SK-N-MC (cell line): ENCODE measurements around the gene PCGF1.

Source experiments
- DNase-seq: peaks from one replicate; pipeline ENCODE4 v3.0.0-alpha.2; 2011; ENCODE audit warnings: low read depth, low spot score
- H3K27ac ChIP-seq: fragments of 200-600 bp; sonication (generic); 2 replicates; pipeline ENCODE4 v1.5.1; 2016; ENCODE audit warnings: mixed run types
- H3K36me3 ChIP-seq: fragments of 200-600 bp; sonication (generic); 2 replicates; pipeline ENCODE4 v1.6.1; 2017; ENCODE audit warnings: antibody characterized with exemption, low read length, mixed read lengths; ENCODE audit not compliant: insufficient read depth
- H3K4me3 ChIP-seq: fragments of 200-600 bp; sonication (generic); 2 replicates; pipeline ENCODE4 v1.5.1; 2016
- H3K9ac ChIP-seq: fragments of 200-600 bp; sonication (generic); 2 replicates; pipeline ENCODE4 v1.8.0; 2017; ENCODE audit warnings: mixed run types, mixed read lengths; ENCODE audit not compliant: insufficient read length
- H3K9me3 ChIP-seq: fragments of 200-600 bp; sonication (generic); 2 replicates; pipeline ENCODE4 v1.6.1; 2017; ENCODE audit warnings: low read depth, mild to moderate bottlenecking, antibody characterized with exemption, low read length, moderate library complexity, mixed read lengths
- EZH2 ChIP-seq: fragments of 200-600 bp; sonication (generic); IDR thresholded peaks from one replicate; pipeline ENCODE4 v1.6.1; 2017; ENCODE audit warnings: antibody characterized with exemption
- FOXP2 ChIP-seq: optimal IDR thresholded peaks from 2 replicates; pipeline ENCODE3; 2011; ENCODE audit warnings: mild to moderate bottlenecking, moderate library complexity; ENCODE audit not compliant: insufficient read depth; ENCODE audit errors: extremely low read length, control extremely low read depth
- POLR2AphosphoS5 ChIP-seq: IDR thresholded peaks from 2 replicates; pipeline ENCODE4 v1.6.1; 2012; ENCODE audit warnings: mild to moderate bottlenecking, low read depth, low read length, borderline replicate concordance

Gene PCGF1

DNA sequence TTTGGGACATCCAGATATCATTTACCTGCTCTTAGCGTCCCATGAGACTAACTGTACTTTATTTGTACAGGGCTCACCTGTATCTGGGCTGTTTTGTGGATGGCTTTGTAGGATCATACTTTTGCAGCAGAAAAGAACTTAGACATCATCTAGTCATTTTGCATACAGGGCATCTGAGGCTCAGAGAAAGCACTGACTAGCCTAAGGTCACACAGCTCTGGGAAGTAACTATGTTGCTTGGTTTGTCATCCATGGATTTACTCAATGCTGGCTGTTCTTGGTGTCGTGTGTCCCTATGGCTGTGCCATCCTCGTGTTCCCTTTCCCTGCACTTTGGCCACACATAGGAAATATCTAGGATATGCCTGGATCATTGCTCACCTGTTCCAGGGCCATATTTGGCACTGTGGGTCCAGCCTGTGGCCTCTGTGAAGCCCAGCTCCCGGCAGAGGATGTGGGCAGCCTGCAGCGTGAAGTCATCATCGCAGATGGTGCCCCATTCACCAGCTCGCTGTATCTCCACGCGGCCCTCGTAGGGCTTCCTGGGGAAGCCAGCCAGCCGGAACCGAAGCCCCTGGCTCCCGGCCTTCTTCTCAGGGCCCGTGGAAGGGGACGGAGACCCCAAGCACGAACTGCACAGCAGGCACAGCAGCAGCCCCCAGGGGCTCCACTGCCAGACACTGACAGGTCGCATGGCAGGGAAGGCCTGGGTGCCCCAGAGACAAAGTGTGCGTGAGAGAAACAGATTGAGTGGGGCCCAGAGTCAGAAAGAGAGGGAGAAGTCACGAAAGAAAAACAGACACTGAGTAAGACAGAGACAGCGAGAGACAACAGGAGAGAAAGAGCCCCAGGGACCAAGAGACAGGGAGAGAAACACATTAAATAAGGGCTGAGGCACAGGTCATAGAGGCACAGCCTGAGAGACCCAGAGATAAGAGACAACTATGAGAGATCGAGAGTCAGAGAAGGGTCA is 44.7 kb upstream of the PCGF1 start:
- no peak overlapping the region for H3K4me3 ChIP-seq
- no peak overlapping the region for H3K27ac ChIP-seq
- no peak overlapping the region for H3K9ac ChIP-seq
- TF ChIP-seq EZH2, result no peak
- no peak for TF ChIP-seq POLR2AphosphoS5
- TF ChIP-seq FOXP2, result no peak
- DNase-seq, result no peak
- H3K9me3 ChIP-seq, result no peaks in the 10 kb centered on the region
- H3K36me3 ChIP-seq, result no peaks in the 10 kb centered on the region

DNA sequence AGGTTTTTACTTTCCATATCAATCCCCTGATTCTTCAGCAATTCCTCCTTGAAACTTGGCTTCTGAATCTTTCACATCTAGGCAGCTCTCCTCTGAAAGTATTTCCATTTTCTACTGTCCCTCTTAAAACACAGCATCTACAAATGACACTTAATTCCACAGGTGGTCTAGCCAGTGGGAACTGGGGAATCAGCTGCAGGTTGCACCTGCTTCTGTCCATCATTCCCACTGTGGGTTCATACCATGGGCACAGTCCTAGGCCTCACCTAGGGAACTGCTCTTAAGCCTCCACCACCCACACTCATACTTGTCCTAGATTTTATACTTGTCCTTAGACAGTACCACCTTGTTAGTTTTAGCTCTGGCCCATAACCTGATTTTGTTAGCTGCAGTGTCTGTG is 44.0 kb upstream of the PCGF1 start:
- no peaks in the 10 kb centered on the region for H3K9me3 ChIP-seq
- no peak for DNase-seq
- TF ChIP-seq FOXP2 (no peak), EZH2 (no peak), POLR2AphosphoS5 (no peak)
- no peak overlapping the region for H3K4me3 ChIP-seq
- H3K27ac ChIP-seq, result no peak overlapping the region
- H3K36me3 ChIP-seq, result no peaks in the 10 kb centered on the region
- H3K9ac ChIP-seq, result no peak overlapping the region

DNA sequence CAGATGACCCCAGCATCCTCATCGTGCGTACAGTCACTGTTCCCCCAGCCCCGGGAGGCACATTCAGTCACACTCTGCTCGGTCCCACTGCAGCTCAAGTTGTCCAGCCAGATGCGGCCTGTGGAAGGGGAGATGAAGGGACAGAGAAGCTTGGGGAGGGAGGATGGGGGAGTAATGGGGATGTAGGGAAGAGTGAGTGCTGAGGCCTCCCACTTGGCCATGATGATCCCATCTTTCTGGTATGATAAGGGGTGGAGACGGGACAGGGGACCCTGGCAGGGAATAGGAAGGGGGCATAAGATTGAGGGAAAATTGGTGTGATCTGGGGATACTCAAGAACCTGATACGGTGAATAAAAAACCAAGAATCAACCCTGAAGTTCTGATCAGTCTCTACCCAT is 42.7 kb upstream of the PCGF1 start:
- no peak for TF ChIP-seq FOXP2
- TF ChIP-seq POLR2AphosphoS5, result no peak
- no peak for TF ChIP-seq EZH2
- H3K9me3 ChIP-seq, result no peaks in the 10 kb centered on the region
- no peak overlapping the region for H3K27ac ChIP-seq
- H3K36me3 ChIP-seq, result no peaks in the 10 kb centered on the region
- no peak overlapping the region for H3K4me3 ChIP-seq
- no peak for DNase-seq
- H3K9ac ChIP-seq, result no peak overlapping the region

DNA sequence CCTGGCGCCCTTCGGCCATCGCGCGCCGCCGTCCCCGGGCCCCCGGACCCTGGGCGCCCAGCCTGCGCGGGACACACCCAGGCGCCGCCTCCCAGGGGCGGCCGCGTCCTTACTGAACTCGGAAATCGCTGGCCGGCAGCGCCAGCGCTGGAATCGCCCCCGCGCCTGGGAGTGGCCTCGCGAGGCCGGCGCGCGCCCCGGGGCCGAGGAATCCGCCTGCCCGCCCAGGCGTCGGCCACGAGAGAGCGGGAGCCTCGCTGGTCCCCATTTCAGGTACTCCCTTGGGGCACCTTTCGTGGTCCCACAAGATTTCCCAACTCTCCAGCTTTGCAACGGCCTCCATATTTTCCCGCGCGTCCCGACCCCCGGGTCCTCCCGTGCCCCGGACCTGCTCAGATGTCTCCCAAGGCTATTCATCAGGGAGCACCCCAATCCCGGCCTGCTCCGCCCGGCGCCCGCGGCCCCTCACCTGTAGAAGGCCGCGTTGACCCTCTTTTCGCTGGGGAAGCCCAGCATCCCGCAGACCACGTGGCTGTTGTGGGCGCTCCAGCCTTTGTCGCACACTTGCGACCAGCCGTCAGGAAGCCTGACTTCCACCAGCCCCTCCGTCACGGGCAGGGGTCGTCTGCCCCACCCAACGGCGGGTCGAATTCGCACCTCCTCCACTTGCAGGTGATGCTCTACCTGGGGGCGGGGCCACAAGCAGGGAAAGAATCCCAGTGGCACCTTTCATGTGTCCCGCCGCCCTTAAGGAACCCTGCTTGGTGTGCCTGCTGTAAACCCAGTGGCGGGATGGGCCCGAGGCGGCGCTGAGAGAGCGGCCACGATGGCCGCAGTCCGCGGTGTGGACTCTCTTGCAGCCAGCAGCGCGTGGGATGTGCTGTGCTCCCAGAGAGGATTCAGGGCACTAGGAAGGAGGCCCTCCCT is 41.7 kb upstream of the PCGF1 start:
- no peak for DNase-seq

DNA sequence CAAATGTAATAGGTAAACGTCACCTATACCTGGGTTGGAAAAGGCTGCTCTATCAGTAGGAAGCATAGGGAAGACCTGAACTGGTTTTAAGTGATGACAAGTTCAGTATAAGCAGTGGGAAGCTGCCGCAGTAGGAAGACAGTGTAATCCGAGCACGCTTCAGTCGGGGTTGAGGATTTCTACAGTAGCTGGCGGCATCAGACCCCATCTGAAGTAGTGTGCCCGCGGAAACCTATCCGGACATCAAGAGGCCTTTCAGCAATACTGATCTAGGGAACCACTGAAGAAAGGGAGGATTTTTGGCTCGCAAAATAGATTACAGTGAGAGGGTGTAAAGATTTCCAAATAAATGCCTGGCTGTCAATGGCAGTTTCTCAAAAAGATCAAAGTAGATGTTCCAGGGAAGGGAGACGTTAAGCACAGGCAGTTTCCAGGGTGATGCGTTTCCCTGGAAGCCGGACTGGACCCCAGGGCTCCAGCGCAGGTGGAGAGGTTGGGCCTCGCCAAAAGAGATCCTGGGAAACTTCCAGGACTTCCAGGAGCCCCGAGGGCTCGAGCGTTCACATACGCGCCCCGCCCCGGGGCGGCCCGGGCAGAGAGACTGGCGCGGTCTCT is 40.9 kb upstream of the PCGF1 start:
- H3K36me3 ChIP-seq, result no peaks in the 10 kb centered on the region
- H3K27ac ChIP-seq, result no peak overlapping the region
- no peaks in the 10 kb centered on the region for H3K9me3 ChIP-seq
- H3K9ac ChIP-seq, result peak overlapping the region; percentile 59
- no peak for DNase-seq
- TF ChIP-seq EZH2, result no peak
- peak overlapping the region; percentile 76 for H3K4me3 ChIP-seq

More for the DNA sequence above, 41.7 kb upstream of the PCGF1 start:
- peak overlapping the region; percentile 76 for H3K4me3 ChIP-seq
- H3K36me3 ChIP-seq, result no peaks in the 10 kb centered on the region
- no peaks in the 10 kb centered on the region for H3K9me3 ChIP-seq
- peak overlapping the region; percentile 59 for H3K9ac ChIP-seq
- TF ChIP-seq EZH2 (no peak), POLR2AphosphoS5 (no peak), FOXP2 (no peak)
- H3K27ac ChIP-seq, result no peak overlapping the region

DNA sequence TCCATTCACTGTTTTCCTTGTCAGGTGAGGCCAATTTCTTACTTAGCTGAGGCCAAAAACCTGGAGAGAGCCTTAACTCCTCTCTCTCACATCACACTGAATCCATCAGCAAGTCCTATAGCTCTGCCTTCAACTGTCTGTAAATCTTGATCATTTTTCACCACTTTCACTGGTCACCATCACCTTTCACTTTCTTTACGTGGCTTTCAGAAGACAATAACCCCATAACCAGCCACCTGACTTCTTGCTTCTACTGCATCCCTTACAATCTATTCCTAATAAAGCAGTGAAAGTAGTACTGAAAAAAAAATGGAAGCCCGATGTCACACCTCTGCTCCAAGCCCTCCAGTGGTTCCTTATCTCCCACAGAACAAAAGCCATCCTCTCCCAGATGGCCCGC is 38.5 kb upstream of the PCGF1 start:
- no peak overlapping the region for H3K9ac ChIP-seq
- no peaks in the 10 kb centered on the region for H3K36me3 ChIP-seq
- H3K9me3 ChIP-seq, result no peaks in the 10 kb centered on the region
- DNase-seq, result no peak
- TF ChIP-seq EZH2, result no peak
- TF ChIP-seq POLR2AphosphoS5, result no peak
- TF ChIP-seq FOXP2, result no peak
- no peak overlapping the region for H3K27ac ChIP-seq
- no peak overlapping the region for H3K4me3 ChIP-seq

DNA sequence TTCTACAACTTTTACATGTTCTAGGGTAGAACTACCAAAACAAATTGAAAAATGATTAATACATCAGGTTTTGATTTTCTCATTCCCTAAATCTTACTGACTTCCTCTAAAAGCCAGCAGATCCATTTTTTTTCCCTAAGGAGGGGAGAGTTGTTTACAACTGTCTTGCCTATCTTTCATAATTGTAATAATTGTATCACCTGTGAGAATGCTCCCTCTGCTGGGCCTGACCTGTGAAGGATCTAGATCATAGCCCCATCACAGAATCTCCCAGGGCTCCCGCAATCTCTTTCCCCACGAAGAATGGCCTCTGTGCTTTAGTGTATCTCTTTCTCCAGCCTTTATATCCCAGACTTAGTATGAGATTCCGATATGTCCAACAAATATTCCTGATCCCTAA is 37.1 kb upstream of the PCGF1 start:
- Histone ChIP-seq H3K9ac (no peak overlapping the region), H3K27ac (no peak overlapping the region), H3K9me3 (no peaks in the 10 kb centered on the region), H3K36me3 (no peaks in the 10 kb centered on the region), H3K4me3 (no peak overlapping the region)
- no peak for TF ChIP-seq POLR2AphosphoS5
- TF ChIP-seq FOXP2, result no peak
- no peak for TF ChIP-seq EZH2
- DNase-seq, result no peak

DNA sequence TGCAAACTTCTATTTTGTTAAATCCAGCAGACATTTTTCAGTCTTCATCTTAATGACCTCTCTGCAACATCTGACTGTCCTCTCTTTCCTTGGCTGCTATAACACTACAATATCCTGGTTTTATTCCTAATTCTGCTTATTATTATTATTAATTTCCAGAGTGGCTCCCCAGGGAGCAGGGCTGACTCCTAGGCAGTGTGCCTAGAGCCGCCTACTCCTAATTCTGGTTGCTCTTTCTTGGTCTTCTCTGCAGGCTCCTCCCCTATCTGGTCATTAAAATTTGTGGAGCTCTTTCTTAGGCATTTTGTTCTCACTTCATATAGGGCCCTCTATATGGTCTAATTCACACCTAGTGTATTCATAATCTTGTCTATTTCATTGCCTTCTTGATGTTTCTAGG is 35.5 kb upstream of the PCGF1 start:
- Histone ChIP-seq H3K9me3 (no peaks in the 10 kb centered on the region), H3K27ac (no peak overlapping the region), H3K9ac (no peak overlapping the region), H3K4me3 (no peak overlapping the region), H3K36me3 (no peaks in the 10 kb centered on the region)
- TF ChIP-seq FOXP2 (no peak), EZH2 (no peak), POLR2AphosphoS5 (no peak)
- DNase-seq, result no peak
